ENCODE data around the gene MRPS21. TPM values are rescaled to one million over a fixed set of nuclear protein-coding genes. Genes with fewer than 3 reads are reported as not detected.

The MRPS21 gene
- total RNA-seq, 1 donor from 2014 or later: 69.2 TPM

DNA sequence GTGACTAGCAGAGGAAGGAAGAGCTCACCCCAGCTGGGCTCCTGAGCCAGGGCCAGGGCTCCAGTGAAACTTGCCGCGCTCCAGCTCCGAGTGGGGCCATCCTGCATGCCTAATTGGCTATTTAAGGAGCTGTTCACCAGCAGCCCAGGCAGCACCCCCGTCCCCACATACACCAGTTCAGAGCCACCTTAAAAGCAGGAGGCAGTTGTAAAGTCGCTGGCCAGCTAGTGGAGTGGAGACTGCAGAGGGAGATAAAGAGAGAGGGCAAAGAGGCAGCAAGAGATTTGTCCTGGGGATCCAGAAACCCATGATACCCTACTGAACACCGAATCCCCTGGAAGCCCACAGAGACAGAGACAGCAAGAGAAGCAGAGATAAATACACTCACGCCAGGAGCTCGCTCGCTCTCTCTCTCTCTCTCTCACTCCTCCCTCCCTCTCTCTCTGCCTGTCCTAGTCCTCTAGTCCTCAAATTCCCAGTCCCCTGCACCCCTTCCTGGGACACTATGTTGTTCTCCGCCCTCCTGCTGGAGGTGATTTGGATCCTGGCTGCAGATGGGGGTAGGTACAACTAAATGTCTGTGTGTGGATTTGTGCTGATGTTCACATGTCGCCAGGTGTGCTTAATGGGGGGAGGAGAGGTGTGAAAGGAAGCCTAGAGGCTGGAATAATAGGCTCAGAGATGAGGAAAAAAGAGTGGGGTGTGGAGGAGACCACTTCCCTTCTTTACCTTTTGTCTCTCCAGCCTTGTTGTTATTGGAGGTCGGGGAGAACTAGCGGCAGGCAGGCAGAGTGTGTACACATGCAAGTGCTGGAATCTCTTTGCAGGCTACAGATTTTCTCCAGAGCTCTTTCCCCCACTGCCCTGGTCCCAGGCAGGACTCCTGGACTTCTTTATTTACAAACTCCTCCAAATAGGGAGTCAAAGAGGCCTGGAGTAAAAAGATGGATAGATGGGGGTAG is 35.8 kb upstream of the MRPS21 start, which contains the start of gene CA14:
CA14 (plus strand) TSS at position 151 of the 962 bp plus-strand sequence; CDS start at position 506, 355 bp downstream.
- POLR2A ChIA-PET: interaction anchor here (0.5 to 3.0 kb wide), 2 partner anchors 11 to 104 kb away, joined by 3 to 15 read pairs; partner anchors contain the start of gene APH1A
- Mint-ChIP-seq H3K9me3 (no peaks in the 10 kb centered on the region), H3K27ac (no peak within 1 kb of the TSS), H3K4me3 (no peak within 1 kb of the TSS), H3K4me1 (peaks cover 17% of the 10 kb centered on the region), H3K27me3 (peaks cover 33% of the 10 kb centered on the region), H3K36me3 (ENCODE audit: low read depth) (no peaks in the 10 kb centered on the region)
- ATAC-seq (ENCODE audit: low read depth) (no peak), DNase-seq (no peak)
- intact Hi-C loops (cut with micrococcal nuclease): loop anchor here (5.0 kb wide), 1 partner anchor 259 kb away; the partner anchor contains the start of gene FALEC
- CTCF ChIA-PET: interaction anchor here (0.8 to 2.1 kb wide), 4 partner anchors 12 to 171 kb away, joined by 3 to 14 read pairs (median 5); partner anchors contain the start of genes APH1A and PRPF3
- TF ChIP-seq, protein P1, sequence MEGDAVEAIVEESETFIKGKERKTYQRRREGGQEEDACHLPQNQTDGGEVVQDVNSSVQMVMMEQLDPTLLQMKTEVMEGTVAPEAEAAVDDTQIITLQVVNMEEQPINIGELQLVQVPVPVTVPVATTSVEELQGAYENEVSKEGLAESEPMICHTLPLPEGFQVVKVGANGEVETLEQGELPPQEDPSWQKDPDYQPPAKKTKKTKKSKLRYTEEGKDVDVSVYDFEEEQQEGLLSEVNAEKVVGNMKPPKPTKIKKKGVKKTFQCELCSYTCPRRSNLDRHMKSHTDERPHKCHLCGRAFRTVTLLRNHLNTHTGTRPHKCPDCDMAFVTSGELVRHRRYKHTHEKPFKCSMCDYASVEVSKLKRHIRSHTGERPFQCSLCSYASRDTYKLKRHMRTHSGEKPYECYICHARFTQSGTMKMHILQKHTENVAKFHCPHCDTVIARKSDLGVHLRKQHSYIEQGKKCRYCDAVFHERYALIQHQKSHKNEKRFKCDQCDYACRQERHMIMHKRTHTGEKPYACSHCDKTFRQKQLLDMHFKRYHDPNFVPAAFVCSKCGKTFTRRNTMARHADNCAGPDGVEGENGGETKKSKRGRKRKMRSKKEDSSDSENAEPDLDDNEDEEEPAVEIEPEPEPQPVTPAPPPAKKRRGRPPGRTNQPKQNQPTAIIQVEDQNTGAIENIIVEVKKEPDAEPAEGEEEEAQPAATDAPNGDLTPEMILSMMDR (IDR thresholded peaks at IDR 0.05): no peak

DNA sequence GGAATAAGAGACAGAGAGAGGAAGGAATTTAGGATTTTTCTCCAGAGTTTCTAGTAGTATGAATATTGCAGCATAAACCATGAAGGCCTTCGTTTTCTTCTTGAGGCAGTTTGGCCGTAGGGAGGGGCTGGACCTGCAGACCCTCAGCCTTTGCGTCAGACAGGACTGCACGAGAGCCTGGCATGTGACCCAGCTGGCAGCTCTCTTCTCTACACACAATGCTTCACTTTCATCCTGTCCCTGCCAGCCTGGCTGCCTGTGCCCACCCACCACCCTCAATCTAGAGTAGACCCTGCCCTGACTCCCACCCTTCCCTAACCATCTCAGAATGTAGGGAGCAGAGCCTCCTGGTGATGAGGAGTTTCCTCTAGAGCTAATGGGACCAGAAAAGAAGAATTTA is 34.4 kb upstream of the MRPS21 start:
- POLR2A ChIA-PET: no interaction called here
- no peaks in the 10 kb centered on the region for H3K36me3 Mint-ChIP-seq (ENCODE audit: low read depth)

DNA sequence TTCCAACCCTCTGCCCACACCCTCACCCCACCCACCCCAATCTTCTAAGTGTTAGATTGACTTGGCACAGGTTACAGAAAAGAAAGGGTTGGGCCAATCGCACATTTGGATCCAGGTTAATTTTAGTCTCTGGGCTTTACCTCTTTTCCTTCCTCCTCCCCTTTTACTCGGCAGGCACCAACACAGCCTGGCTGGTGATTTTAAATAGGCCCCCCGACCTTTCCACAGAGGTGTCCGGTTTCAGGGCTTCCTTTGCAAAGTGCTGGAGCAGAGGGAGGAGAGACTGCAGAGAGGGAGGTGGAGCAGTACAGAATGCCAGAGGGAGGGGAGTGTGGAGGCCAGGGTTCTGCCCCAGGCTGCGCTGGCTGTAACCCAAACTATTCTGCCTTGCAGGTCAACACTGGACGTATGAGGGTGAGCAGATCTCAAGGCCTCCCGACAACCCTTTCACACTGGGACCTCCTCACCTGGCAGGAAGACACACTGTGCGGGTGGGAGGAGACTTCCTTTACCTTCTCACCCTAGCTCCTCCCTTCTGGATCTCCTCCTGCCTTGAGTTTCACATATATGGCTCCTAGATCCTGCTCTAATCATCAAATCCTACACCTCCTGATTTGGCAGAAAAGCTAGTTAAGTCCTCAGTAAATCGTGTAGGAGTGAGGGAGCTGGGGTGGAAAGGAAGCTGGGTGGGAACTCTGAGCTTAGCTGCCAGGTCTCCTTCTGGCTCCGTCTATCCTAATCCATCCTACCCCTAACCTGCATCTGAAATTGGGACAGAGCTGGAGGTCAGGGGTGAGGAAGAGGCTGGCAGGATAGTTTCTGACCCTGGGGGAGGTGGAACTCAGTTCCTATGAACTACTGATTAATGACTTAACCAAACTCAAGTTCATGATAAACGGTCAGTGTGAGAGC is 33.6 kb upstream of the MRPS21 start:
- TF ChIP-seq, protein P1 (IDR thresholded peaks at IDR 0.05): no peak
- POLR2A ChIA-PET: interaction anchor here (0.6 to 1.0 kb wide), 2 partner anchors 26 to 282 kb away, joined by 3 read pairs; no protein-coding TSS in a partner anchor
- CTCF ChIA-PET: interaction anchor here (0.6 kb wide), 2 partner anchors 42 to 91 kb away, joined by 3 read pairs; no protein-coding TSS in a partner anchor
- Mint-ChIP-seq H3K4me3 (no peak overlapping the region), H3K27ac (no peak overlapping the region), H3K4me1 (peaks cover 17% of the 10 kb centered on the region), H3K27me3 (peaks cover 33% of the 10 kb centered on the region), H3K36me3 (ENCODE audit: low read depth) (peaks cover 7% of the 10 kb centered on the region), H3K9me3 (no peaks in the 10 kb centered on the region)
- DNase-seq (no peak), ATAC-seq (ENCODE audit: low read depth) (no peak)
- intact Hi-C loops (cut with micrococcal nuclease): loop anchor here (5.0 kb wide), 1 partner anchor 257 kb away; the partner anchor contains the start of gene FALEC

More for the DNA sequence above, 34.4 kb upstream of the MRPS21 start:
- Mint-ChIP-seq H3K4me3 (no peak overlapping the region), H3K27ac (no peak overlapping the region), H3K4me1 (peaks cover 17% of the 10 kb centered on the region), H3K9me3 (no peaks in the 10 kb centered on the region), H3K27me3 (peaks cover 33% of the 10 kb centered on the region)
- TF ChIP-seq, protein P1 (IDR thresholded peaks at IDR 0.05): no peak
- DNase-seq (no peak), ATAC-seq (ENCODE audit: low read depth) (no peak)
- intact Hi-C loops (cut with micrococcal nuclease): loop anchor here (5.0 kb wide), 1 partner anchor 258 kb away; the partner anchor contains the start of gene FALEC
- CTCF ChIA-PET: interaction anchor here (0.6 kb wide), 1 partner anchor 43 kb away, joined by 3 read pairs; no protein-coding TSS in a partner anchor

DNA sequence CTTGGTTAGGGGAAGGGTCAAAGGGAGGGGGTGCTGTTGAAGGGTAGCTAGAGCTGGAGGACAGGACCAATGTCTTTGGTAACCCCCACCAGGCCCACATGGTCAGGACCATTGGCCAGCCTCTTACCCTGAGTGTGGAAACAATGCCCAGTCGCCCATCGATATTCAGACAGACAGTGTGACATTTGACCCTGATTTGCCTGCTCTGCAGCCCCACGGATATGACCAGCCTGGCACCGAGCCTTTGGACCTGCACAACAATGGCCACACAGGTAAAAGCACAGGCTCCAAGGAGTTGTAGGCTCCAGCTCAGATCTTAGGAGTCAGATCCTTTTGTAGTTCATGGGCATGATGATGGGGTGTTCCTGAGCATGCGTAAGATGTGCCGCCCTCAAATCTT is 32.3 kb upstream of the MRPS21 start:
- CTCF ChIA-PET: no interaction called here
- intact Hi-C loops (cut with micrococcal nuclease): no loop called here
- peaks cover 21% of the 10 kb centered on the region for H3K36me3 Mint-ChIP-seq (ENCODE audit: low read depth)
- H3K27me3 Mint-ChIP-seq: peaks cover 23% of the 10 kb centered on the region
- no peak overlapping the region for H3K27ac Mint-ChIP-seq
- POLR2A ChIA-PET: interaction anchor here (1.3 kb wide), 1 partner anchor 22 kb away, joined by 5 read pairs; no protein-coding TSS in a partner anchor
- ATAC-seq (ENCODE audit: low read depth) (no peak), DNase-seq (no peak)
- H3K4me3 Mint-ChIP-seq: no peak overlapping the region
- no peaks in the 10 kb centered on the region for H3K9me3 Mint-ChIP-seq
- H3K4me1 Mint-ChIP-seq: peaks cover 6% of the 10 kb centered on the region
- TF ChIP-seq, protein P1 (IDR thresholded peaks at IDR 0.05): no peak

Measured in activated B cell treated with CpG ODN at 0.5 μM for 24 hours (primary cell).